DMS53 treated with DMSO at 0.1 percent for 48 hours (cell line): ENCODE results near the gene STRN.
A peak's percentile ranks its signal among the peaks of the same experiment; 100 is the strongest.
"Not testable (repeated sequence)": the region's sequence is repeated elsewhere in the genome, so short reads cannot be mapped to it uniquely, and the experiment has no call there.

Experiments
- DNase-seq: peaks from one replicate; lab custom pipeline; 2025; ENCODE audit not compliant: unreplicated experiment; lab: John Stamatoyannopoulos, UW

STRN gene

GRCh38 chr2:36843838-36844237 lies 122.5 kb downstream of the STRN start:
- no peak for DNase-seq

GRCh38 chr2:36839976-36840617 lies 126.2 kb downstream of the STRN start:
- DNase-seq, result no peak

- no peak for DNase-seq
Observed at GRCh38 chr2:36834731-36835524, 131.4 kb downstream of the STRN start.

- no peak for DNase-seq
Observed at GRCh38 chr2:36834203-36834602, 132.1 kb downstream of the STRN start.

- DNase-seq, result no peak
Observed at GRCh38 chr2:36831185-36831584, 135.2 kb downstream of the STRN start.

- DNase-seq, result not testable (repeated sequence)
Observed at GRCh38 chr2:36824683-36825082, 141.7 kb downstream of the STRN start.

- no peak for DNase-seq
Observed at GRCh38 chr2:36824273-36824672, 142.1 kb downstream of the STRN start.

GRCh38 chr2:36823862-36824261 lies 142.5 kb downstream of the STRN start:
- no peak for DNase-seq

GRCh38 chr2:36820942-36821605 lies 145.3 kb downstream of the STRN start:
- peak; percentile 78 for DNase-seq

- peak; percentile 51 for DNase-seq
Observed at GRCh38 chr2:36819095-36819711, 147.1 kb downstream of the STRN start.

- no peak for DNase-seq
Observed at GRCh38 chr2:36818542-36818941, 147.8 kb downstream of the STRN start.

- DNase-seq, result no peak
Observed at GRCh38 chr2:36812196-36812595, 154.1 kb downstream of the STRN start.

- DNase-seq, result no peak
Observed at GRCh38 chr2:36811071-36811470, 155.3 kb downstream of the STRN start.

GRCh38 chr2:36809069-36809445 lies 157.3 kb downstream of the STRN start:
- no peak for DNase-seq

GRCh38 chr2:36808386-36809068 lies 157.8 kb downstream of the STRN start:
- no peak for DNase-seq

- DNase-seq, result no peak
Observed at GRCh38 chr2:36807223-36807886, 159.0 kb downstream of the STRN start.

- no peak for DNase-seq
Observed at GRCh38 chr2:36805635-36806224, 160.6 kb downstream of the STRN start.

- no peak for DNase-seq
Observed at GRCh38 chr2:36802952-36803351, 163.4 kb downstream of the STRN start.

- DNase-seq, result no peak
Observed at GRCh38 chr2:36801088-36801487, 165.2 kb downstream of the STRN start.

- no peak for DNase-seq
Observed at GRCh38 chr2:36800381-36800780, 166.0 kb downstream of the STRN start.
